Fibroblast of the conjunctiva (primary cell): ENCODE results near the gene HYAL1.

Source experiments
- DNase-seq: peaks from one replicate; pipeline ENCODE4 v3.0.0-alpha.2; 2010; ENCODE audit warnings: low read depth

The HYAL1 gene

GRCh38 chr3:50260027-50260941 is 43.1 kb downstream of the HYAL1 start:
- peak; percentile 76 for DNase-seq

GRCh38 chr3:50259432-50260026 is 43.8 kb downstream of the HYAL1 start:
- no peak for DNase-seq

- no peak for DNase-seq
Observed at GRCh38 chr3:50258979-50259378, 44.4 kb downstream of the HYAL1 start.

GRCh38 chr3:50258029-50258680 is 45.2 kb downstream of the HYAL1 start:
- no peak for DNase-seq

- no peak for DNase-seq
Observed at GRCh38 chr3:50256978-50257890, 46.1 kb downstream of the HYAL1 start.

- DNase-seq: no peak
Observed at GRCh38 chr3:50255251-50255615, 48.1 kb downstream of the HYAL1 start.

- DNase-seq: no peak
Observed at GRCh38 chr3:50254577-50255250, 48.7 kb downstream of the HYAL1 start.

GRCh38 chr3:50251220-50251619 is 52.2 kb downstream of the HYAL1 start:
- peak; percentile 71 for DNase-seq

GRCh38 chr3:50250514-50250913 is 52.9 kb downstream of the HYAL1 start:
- DNase-seq: no peak
